HG02763 (cell line): ENCODE data around the gene EFNA1.

Source experiments
- ATAC-seq: cut with Tn5 transposase; IDR thresholded peaks from one replicate; pipeline ENCODE4 v1.9.1; 2021; ENCODE audit warnings: mild to moderate bottlenecking, moderate library complexity; ENCODE audit not compliant: unreplicated experiment

The EFNA1 gene

DNA sequence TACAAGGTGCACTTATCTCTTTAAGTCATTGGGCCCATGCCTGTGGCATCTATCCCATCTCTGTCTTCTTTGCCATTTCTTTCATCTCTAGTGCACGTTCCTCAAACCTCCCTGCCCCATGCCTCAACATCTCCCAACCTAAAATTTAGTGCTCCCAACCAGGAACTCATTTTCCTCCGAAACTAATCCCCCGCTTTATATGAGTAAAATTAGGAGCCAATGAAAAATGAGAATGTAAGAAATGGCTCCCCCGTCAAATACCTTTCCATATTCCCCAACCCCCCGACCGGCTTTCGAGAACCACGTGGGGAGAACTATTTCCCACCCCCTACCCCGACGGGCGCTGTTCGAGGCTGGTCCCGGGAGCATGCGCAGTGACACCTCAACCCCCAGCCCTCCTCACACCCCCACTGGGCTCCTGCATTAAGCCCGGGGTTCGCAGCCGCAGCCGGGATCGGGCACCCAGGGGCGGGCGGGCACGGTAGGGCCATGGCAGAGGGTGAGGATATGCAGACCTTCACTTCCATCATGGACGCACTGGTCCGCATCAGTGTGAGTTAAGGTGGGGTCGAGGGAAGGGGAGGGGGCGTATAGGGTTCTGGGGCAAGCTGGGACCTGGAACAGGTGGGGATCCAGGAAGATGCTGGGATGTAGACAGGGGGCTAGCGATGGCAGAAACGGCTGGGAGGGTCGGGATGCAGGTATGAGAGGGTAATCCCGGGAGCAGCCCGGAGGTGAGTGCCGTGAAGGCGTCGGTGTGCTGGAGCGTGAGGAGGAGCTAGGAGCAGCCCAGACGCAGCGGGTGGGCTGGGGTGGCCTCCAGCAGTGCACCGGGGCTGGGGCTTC, 46.0 kb downstream of the EFNA1 start, which contains the start of gene TRIM46:
Gene TRIM46, plus strand, starts transcription at position 372 of the 846 bp plus-strand sequence. Its CDS starts 118 bp downstream, at position 490.
- no peak for ATAC-seq

DNA sequence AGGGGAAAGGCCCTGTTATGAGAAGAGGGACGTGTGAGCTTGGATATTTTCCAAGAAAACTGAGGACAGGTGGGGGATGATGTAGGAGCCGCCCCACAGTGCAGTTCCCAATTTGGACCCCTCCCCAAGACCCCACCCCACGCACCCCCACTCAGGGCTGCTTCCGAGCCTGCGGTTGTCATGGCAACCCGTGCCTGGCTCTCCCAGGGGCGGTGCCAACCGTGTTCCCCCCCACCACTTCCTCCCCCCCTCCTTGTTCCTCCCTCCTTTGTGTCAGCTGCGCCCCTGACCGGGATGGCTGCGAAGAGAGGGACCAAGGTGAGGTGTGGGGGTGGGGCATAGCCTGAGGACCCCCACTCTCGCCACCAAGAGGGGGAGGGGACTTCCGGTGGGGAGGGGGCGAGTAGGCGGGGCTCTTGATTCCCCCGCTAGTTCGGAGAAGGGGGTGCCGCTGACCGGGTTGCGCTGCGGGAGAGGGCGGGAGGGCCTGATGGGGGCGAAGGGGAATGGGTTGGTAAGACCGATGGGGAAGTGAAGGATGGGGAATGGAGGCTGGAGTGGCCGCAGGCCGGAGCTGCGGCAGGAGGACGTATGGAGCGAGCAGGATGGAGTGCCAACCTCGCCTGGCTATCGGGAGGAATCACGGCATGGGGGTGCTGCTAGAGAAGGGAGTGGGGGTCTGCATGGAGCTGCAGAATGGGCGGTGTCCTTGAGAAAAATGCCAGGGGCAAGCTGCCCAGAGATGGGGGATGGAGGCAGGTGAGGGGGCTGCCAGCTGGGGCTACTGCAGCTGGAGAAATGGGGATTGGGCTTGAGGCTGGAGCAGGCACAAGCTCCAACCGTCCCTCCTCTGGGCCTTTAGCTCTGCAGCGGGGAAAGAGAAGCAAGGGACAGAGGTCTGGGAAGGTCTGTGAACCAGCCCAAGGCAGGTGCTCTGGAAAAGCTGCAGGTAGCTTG, 46.9 kb downstream of the EFNA1 start:
- ATAC-seq = no peak

DNA sequence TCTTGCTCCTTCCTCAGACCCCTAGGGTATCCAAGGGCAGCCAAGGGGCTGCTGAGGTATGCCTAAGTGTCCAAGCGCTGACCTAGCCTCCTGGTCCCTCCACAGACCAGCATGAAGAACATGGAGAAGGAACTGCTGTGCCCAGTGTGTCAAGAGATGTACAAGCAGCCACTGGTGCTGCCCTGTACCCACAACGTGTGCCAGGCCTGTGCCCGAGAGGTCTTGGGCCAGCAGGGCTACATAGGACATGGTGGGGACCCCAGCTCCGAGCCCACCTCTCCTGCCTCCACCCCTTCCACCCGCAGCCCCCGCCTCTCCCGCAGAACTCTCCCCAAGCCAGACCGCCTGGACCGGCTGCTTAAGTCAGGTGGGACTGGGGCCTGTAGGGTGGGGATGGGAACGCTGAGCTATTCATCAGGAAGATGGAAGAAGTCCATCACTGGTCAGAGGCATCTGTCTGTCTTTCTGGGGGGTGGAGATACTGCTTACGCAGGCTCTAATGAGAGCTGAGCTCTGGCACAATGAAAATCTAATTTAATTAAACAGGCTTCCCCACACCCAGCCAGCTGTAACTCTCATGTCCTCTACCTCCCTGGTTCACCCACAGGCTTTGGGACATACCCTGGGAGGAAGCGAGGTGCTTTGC, 47.7 kb downstream of the EFNA1 start:
- ATAC-seq = no peak

DNA sequence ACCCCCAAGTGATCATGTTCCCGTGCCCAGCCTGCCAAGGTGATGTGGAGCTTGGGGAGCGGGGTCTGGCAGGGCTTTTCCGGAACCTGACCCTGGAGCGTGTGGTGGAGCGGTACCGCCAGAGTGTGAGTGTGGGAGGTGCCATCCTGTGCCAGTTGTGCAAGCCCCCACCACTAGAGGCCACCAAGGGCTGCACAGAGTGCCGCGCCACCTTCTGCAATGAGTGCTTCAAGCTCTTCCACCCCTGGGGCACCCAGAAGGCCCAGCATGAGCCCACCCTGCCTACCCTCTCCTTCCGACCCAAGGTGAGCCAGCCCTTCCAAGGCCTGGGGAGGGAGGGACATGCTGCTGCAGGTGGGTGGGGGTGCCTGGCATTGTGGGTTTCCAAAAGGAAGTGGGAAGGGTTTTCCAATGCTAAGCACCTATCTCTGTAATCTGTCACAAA, 48.3 kb downstream of the EFNA1 start:
- ATAC-seq = no peak

DNA sequence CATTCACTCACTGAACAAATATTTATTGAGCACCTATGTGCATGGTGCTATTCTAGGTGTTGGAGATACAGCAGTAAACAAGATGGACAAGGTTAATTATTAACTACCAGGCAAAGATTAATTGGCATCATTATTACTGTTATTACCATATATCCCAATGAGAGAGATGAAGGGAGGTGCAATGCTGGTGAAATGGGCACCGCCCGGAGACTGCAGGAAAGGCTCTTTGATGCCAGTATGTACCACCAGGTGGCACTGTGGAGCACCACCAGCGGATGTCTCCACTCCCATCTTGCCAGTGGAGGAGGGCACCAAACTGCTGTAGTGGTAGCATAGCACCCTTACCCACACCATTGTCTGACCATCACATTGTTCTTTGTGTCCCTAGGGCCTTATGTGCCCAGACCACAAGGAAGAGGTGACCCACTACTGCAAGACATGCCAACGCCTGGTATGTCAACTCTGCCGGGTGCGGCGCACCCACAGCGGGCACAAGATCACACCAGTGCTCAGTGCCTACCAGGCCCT, 48.9 kb downstream of the EFNA1 start:
- no peak for ATAC-seq

DNA sequence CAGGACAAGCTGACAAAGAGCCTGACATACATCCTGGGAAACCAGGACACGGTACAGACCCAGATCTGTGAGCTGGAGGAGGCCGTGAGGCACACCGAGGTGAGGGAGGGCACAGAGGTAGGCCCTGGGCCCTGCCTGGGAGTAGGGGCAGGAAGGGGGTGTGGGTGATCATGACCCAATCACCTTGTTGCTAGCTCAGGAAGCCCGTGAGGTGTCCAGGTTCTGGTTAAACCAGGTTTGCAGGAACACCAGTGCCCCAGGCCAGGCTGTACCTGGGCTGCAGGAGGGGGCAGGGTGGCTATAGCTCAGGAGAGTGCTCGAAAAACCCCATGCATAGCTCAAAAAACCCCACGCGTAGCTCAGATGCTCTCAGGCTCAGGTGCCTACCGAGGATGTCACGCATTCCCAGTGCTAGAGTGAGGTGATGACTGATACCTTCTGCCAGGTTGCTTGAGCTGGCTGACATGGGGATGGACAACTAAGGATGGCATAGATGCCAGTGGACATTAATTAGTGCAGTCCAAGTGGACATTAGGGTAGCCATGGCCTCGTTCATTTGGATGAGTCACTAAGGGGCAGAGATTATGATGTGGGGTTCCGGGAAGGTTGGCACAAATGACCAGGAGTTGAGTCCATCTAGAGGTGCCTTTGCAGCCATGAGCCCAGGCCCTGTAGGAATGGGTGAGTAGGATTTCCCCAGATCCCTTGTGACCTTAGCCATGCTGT, 49.7 kb downstream of the EFNA1 start:
- no peak for ATAC-seq

DNA sequence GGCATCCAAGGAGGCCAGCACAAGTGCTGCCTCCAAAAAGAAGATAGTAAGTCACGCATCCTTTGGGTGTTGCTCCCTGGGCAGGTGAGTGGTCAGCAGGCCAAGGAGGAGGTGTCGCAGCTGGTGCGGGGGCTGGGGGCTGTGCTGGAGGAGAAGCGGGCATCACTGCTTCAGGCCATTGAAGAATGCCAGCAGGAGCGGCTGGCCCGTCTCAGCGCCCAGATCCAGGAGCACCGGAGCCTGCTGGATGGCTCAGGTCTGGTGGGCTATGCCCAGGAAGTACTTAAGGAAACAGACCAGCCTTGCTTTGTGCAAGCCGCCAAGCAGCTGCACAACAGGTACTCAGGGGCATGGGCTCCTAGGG, 50.2 kb downstream of the EFNA1 start:
- no peak for ATAC-seq

DNA sequence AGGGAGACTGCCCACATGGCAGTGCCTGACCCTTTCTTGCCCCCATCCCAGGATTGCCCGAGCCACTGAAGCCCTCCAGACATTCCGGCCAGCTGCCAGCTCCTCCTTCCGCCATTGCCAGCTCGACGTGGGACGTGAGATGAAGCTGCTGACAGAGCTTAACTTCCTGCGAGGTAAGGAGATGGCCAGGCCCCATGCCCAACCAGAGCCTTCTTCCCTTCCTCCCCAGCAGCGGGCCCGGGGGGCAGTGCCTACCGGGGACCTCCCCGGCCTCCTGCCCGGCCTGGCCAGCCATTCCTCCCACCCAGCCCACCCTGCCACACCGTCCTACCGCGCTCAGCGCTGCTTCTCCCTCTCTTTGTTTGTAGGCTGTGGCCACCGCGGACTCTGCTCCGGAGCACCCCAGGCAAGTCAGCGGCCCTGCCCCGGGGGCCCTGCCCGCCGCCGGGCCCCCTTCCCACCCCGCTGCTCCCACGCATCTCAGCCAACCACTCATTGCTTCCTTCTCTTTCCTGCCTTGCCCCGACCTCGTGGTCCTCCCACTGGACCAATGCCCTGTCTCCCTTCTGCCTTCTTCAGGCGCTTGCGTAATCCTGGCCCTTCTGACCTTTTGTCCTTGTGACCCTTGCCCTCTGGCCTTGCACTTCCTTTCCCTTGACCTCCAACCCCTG, 50.9 kb downstream of the EFNA1 start:
- no peak for ATAC-seq

DNA sequence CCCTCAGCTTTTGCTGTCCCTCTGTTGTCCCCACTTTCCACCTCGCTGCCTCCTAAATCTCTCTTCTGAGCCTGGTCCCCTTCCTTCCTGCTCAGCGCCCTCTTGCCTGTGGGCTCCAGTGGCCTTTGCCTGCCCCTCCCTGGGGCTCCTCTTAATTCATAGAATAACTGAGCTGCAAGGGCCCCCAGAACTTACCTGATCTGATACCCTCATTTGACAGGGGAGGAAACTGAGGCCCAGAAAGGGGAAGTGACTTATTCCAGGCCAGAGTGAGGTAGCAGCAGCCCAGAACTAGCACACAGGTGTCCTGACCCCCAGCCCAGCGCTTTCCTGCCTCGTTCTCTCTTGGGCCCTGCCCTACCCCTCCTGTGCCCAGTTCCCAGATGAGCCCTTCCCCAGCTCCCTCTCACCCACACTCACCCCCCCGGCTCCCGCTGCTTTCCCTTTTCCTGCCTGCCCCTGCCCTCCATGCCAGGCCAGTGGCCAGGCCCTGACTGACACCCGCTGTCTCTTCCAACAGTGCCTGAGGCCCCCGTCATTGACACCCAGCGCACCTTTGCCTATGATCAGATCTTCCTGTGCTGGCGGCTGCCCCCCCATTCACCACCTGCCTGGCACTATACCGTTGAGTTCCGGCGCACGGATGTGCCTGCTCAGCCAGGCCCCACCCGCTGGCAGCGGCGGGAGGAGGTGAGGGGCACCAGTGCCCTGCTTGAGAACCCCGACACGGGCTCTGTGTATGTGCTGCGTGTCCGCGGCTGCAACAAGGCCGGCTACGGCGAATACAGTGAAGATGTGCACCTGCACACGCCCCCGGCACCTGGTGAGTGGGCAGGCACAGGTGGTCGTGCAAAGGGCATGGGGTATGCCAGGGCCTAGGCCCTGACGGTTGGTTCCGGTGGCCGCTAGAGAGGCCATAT, 51.7 kb downstream of the EFNA1 start:
- no peak for ATAC-seq

DNA sequence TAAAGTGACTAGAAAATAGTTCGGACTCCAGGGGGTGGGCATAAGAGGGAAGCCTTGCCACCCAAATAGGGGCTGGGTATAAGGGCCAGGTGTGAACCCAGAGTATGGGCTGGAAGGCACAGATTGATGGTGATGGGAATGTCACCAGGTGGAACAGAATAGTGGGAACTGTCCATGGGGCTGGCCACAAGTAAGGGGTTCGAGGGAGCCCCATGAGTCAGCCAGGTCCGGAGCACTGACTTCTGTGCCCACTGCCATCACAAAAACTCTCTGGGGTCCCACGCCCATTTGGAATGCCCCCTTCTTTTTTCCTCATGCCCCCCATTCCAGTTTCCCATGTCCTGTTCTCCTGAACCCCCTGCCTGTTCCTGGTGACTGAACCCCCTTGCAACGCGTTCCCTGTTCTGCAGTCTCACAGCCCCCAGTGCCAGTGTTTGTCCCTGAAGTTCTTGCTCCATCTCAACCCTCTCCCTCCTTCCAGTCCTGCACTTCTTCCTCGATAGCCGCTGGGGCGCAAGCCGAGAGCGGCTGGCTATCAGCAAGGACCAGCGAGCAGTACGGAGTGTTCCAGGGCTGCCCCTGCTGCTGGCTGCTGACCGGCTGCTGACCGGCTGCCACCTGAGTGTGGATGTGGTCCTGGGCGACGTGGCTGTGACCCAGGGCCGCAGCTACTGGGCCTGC, 53.8 kb downstream of the EFNA1 start:
- no peak for ATAC-seq

DNA sequence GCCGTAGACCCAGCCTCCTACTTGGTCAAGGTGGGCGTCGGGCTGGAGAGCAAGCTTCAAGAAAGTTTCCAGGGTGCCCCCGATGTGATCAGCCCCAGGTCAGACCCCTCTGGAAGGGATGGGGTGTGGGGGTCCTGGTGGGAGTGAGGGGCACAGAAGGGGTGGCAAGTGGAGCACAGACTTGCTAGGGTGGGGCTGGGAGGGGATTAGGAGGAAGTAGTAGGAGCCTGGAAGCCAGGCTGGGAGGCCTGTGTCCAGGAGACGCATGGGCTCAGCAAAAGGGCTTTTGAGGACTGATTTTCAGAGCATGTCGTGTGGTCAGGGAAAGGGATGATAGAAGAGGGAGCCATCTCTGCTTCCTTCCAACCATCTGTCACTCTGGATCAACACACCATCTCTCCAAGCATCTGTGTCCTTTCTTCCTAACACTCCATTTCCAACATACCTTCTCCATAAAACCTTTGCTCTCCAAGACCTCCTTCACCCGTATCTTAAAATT, 54.4 kb downstream of the EFNA1 start:
- no peak for ATAC-seq

DNA sequence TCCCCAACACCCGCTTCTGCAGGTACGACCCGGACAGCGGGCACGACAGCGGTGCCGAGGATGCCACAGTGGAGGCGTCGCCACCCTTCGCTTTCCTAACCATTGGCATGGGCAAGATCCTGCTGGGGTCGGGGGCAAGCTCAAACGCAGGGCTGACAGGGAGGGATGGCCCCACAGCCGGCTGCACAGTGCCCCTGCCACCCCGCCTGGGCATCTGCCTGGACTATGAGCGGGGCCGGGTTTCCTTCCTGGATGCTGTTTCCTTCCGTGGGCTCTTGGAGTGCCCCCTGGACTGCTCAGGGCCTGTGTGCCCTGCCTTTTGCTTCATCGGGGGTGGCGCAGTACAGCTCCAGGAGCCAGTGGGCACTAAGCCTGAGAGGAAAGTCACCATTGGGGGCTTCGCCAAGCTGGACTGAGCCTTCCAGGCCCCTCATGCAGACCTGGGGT, 56.1 kb downstream of the EFNA1 start:
- ATAC-seq = no peak

DNA sequence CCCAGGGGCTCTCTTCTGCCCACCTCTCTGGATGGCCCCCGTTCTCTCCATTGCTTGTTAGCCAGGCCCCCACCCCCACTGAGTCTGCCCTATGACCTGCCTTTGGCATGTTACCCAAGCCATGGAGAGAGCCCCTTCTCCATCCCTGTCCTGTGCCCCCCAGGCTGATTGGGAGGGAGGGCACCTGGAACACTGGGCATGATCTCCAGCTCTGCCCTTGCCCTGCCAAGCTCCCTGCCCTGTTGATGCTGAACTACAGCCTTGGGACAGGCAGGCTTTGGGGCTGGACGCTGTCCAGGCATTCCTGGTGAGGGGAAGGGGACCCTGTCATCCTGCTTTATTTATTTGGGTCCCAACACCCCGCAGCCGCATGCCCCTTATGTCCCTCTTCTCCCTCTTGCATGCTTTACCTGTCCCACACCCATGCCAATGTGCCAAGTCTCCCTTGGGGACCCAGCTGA, 56.7 kb downstream of the EFNA1 start:
- ATAC-seq = no peak
